Caki2 (cell line): ENCODE measurements around the gene MYO1E. TPM values are rescaled to one million over a fixed set of nuclear protein-coding genes. Genes with fewer than 3 reads are reported as not detected.
"Not testable (repeated sequence)": the region's sequence is repeated elsewhere in the genome, so short reads cannot be mapped to it uniquely, and the experiment has no call there.

Source experiments
- DNase-seq: peaks from one replicate; pipeline ENCODE4 v3.0.0-alpha.2; 2015; ENCODE audit warnings: low read depth
- in situ Hi-C: cut with HindIII; loops from 2 replicates; pipeline ENCODE4 v1.10.0; 2016; ENCODE audit warnings: low sequenced_read_pairs, low pct_unique_long_range_greater_than_20kb, mixed read lengths
- total RNA-seq: library from RNA; depleted of rRNA; stranded (reverse); fragments of >200 nt; shearing (Covaris generic); gene quantifications from 2 replicates; pipeline ENCODE4 v1.2.3, GENCODE V29; 2014; ENCODE audit warnings: low replicate concordance

MYO1E gene
- total RNA-seq, 1 experiment from 2014 or later: 104 TPM

DNA sequence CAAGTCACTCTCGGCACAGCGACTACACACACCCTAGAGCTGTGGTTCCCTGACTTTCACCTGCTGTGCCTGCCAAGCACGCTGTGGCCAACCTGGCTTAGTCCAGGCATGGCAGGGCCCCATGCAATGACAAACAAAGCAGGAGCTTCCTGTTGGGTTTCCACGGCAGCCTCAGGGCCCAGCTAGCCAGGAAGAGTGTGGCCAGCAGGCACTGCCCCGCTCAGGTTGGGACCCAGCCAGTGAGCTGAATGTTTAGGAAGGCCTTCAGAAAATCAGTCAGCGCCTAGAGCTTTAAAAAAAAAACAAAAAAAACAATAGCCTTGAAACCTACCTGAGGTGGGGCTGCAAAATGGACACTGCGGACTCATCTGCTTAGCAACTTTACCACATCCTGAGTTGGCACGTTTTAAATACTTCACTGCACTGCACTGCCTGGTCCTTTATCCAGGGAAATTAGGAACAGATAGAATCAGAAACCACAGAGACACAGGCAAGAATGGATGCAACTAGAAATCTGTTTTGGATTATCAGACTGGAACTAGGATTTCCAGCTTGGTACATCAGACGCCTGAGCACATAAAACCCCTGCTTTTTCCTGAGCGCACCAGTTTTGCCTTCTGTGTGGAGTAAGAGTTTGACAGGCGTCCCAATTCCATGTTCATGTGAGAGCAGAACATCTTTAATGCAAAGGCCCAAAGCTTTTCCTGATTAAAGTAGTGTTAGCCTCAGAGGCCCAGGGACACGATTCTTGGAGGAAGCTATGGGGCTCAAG is 202.2 kb downstream of the MYO1E start:
- DNase-seq: peak; percentile 69
- in situ Hi-C loops: no loop called here

DNA sequence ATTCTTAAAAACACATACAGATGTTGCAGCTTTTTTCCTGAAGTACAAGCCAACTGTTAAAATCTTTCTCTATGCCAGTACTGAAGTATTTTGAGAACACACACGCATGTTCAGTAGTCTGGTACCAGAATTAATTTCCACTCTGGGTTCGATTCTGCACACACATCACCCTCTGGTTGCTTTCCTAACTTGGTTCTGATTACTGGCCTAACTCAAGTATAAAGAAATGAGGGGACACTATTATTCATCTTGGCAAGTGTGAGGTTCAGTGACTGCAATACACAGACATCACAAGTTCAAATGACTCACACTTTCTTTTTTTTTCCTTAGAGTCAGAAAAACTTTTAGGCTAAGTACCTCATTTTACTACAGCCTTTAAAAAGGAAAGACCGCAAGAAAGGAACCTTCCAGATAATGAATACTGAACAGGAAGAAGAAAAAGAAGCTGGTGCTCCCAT is 203.4 kb downstream of the MYO1E start:
- peak; percentile 72 for DNase-seq
- in situ Hi-C loops: no loop called here

GRCh38 chr15:59168536-59168935 is 204.1 kb downstream of the MYO1E start:
- in situ Hi-C loops: no loop called here
- peak; percentile 66 for DNase-seq

DNA sequence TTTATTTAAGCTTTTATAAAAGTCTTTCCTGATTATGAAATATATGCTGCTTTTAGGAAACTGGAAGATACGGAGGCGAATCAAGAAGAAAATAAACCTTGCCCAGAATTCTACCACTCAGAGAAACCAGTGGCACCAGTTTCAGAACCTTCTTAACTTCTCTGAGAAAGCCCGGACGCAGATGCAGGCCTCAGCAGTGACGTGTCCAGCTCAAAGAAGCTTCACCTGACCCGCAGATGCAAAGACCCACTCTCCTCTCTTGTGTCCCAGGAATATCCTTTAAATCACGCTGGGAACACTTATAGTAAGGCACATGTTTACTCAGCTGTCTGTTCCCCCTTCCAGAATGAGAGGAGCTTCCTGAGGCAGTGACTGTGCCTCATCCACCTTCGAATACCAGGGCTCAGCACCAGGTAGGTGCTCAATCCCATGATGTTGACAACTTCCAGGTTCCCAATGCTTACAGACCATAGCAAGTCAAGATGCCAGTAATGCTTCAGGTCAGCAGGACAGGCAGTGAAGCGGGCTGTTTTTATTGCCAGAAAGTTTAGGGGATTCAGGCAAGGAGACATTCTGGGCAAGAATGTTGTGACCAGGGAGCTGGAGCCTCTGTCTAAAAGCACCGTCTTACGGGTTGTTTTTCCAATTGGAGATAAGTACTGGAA is 205.9 kb downstream of the MYO1E start:
- in situ Hi-C loops: no loop called here
- DNase-seq: no peak

DNA sequence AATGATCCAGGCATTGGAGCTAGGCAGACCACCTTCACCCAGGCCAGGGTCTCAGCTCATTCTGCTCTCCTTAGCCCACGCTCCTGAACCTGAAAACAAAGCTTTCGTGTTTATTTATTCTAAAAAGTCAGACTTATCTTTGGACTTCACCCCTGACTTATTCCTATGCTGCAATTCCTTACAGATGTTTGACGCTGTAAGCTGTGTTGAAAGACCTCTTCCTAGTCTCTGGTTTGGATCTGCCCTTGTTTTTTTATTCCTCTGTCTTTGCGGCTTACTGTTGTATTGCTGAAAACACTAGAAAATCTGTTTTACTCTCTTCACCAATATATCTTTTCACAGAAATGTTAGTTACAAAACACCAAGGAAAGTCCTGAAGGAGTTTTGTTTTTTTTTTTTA is 206.5 kb downstream of the MYO1E start:
- in situ Hi-C loops: no loop called here
- no peak for DNase-seq

DNA sequence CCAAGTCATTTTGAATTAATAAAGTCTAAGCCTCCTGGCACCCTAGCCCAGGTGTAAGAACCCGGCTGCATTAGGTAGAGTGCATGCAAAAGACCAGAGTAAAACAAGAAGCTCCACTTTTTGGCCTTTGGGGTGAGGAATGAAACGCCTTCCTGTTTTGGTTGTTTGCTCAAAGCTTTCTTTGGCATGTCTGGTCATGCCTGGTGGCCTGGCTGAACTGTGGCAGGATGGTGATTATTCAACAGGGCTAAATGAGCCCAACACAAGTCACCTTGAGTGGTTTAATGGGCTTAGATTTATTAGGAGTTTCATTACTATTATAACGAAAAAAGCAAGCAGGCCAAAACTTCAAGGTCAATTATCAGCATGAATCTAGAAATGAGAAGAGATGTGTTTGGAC is 206.9 kb downstream of the MYO1E start:
- in situ Hi-C loops: no loop called here

DNA sequence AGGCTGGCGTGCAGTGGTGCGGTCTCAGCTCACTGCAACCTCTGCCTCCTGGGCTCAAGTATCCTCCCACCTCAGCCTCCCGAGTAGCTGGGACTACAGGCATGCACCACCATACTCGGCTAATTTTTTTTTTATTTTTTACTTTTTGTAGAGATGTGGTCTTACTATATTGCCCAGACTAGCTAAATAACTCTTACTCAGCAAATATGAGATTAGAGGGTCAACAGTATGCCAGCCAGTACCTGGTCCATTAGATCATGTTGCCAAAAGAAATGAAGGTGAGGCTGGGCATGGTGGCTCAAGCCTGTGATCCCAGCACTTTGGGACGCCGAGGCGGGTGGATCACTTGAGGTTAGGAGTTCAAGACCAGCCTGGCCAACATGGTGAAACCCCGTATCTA is 210.6 kb downstream of the MYO1E start:
- in situ Hi-C loops, DNase-seq: not testable (repeated sequence)

More for the DNA sequence above, 206.9 kb downstream of the MYO1E start:
- DNase-seq: no peak

GRCh38 chr15:59160880-59161593 is 211.6 kb downstream of the MYO1E start:
- in situ Hi-C loops: no loop called here
- no peak for DNase-seq

DNA sequence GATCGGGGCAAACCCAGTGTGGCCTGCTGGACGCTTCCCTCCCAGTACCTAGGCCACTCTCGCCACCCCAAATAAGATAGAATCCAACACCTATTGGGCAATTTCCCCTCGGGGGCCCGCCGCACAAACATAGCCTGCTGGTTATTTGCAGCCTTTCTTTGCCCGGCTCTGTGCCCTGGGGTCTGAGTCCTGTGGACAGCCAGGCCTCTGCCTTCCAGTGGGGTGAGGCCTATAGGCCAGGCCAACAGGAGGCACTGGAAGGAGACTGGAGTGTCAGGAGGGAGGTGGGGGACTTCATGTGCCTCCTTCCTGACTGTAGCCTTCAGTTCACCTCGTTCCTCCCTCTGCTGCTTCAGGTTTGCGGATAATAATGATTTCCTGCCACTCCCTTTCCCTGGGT is 213.5 kb downstream of the MYO1E start:
- in situ Hi-C loops: no loop called here
- DNase-seq: no peak

DNA sequence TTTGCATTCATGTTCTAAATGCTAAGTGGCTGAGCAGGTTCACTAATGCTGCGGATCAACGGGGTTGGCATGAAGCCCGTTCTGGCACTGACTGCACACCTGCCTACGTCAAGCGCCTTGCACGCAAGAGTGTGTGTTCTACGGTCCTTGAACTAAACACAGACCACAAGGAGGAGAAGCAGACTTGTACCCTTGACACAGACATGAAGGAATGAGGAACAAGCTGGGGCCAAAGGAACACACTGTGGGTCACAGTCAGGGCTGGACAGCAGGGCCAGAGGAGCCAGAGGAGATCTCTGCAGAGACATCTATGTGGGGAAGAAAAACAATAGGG is 214.0 kb downstream of the MYO1E start:
- no peak for DNase-seq
- in situ Hi-C loops: no loop called here

- in situ Hi-C loops: no loop called here
Measured at GRCh38 chr15:59157840-59158700, 214.6 kb downstream of the MYO1E start.

DNA sequence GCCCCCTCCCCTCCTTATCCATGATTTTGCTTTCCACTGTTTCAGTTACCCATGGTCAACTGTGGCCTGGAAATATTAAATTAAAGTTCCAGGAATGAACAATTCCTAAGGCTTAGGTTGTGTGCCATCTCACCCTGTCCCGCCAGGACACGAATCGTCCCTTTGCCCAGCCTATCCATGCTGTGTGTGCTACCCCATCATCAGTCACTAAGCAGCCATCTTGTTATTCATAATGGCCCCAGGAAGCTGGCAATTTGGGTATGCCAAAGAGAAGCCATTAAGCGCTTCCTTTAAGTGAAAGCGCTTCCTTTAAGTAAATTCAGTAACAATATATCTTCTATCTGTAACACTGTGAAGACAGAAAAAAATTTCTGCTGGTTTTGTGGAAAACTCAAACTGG is 215.3 kb downstream of the MYO1E start:
- no peak for DNase-seq
- in situ Hi-C loops: no loop called here

More at GRCh38 chr15:59157840-59158700, 214.6 kb downstream of the MYO1E start:
- DNase-seq: no peak

GRCh38 chr15:59155431-59155830 is 217.2 kb downstream of the MYO1E start:
- in situ Hi-C loops: no loop called here
- DNase-seq: no peak

DNA sequence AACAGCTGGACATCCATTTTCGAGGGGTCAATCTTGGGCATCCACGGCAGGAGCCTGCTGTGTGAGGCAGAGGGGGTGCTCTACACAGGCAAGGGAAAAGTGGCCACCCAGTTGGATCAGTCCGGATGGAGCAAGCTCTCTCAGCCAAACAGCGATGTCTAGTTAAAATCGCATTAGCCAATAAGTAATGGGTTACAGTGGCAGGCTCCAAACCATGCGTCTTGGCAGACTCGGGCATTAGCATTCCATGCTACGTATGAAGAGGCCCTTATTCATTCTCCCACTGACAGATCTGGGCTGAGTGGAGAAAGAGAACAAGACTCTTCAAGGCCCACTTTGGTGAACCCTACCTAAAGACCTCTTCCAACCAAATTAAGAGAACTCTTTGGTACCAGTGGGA is 218.4 kb downstream of the MYO1E start:
- DNase-seq: no peak
- in situ Hi-C loops: no loop called here

- in situ Hi-C loops: no loop called here
- DNase-seq: no peak
Measured at GRCh38 chr15:59153466-59153865, 219.2 kb downstream of the MYO1E start.

GRCh38 chr15:59152694-59153450 is 219.8 kb downstream of the MYO1E start:
- in situ Hi-C loops: no loop called here

GRCh38 chr15:59150185-59150584 is 222.5 kb downstream of the MYO1E start:
- in situ Hi-C loops: no loop called here

More at GRCh38 chr15:59152694-59153450, 219.8 kb downstream of the MYO1E start:
- no peak for DNase-seq

More at GRCh38 chr15:59150185-59150584, 222.5 kb downstream of the MYO1E start:
- no peak for DNase-seq
